Cardiac muscle cell (in vitro differentiated cells and primary cell): ENCODE results near the gene DCLK1. TPM values are rescaled to one million over a fixed set of nuclear protein-coding genes. Genes with fewer than 3 reads are reported as not detected.

Experiments used
- DNase-seq, 2 donors: peaks; one replicate each; pipeline versions ENCODE4 v3.0.0 to v3.0.0-alpha.2; 2010 to 2017; ENCODE audit warnings: low read depth in 1 of 2, low spot score in 1 of 2
- H3K27ac ChIP-seq: fragments of 200-600 bp; sonication (generic); 2 replicates; pipeline ENCODE4 v1.5.1; 2016
- H3K27me3 ChIP-seq: fragments of 200-600 bp; sonication (generic); 2 replicates; pipeline ENCODE4 v1.6.0; 2016; ENCODE audit warnings: control low read depth
- H3K36me3 ChIP-seq: fragments of 200-600 bp; sonication (generic); 2 replicates; pipeline ENCODE4 v1.5.1; 2016; ENCODE audit warnings: control low read depth
- H3K4me1 ChIP-seq: fragments of 200-600 bp; sonication (generic); 2 replicates; pipeline ENCODE4 v1.8.1; 2017; ENCODE audit warnings: low read depth, mild to moderate bottlenecking, mixed run types
- H3K4me3 ChIP-seq: fragments of 200-600 bp; sonication (generic); 2 replicates; pipeline ENCODE4 v1.5.1; 2016; ENCODE audit warnings: mild to moderate bottlenecking
- H3K9me3 ChIP-seq: fragments of 200-600 bp; sonication (generic); 2 replicates; pipeline ENCODE4 v1.5.1; 2017; ENCODE audit warnings: low read depth, mild to moderate bottlenecking, control low read depth
- CTCF ChIP-seq: IDR thresholded peaks from 2 replicates; pipeline ENCODE4 v1.5.1; 2012; ENCODE audit warnings: low read depth, mild to moderate bottlenecking, low read length
- polyA plus RNA-seq: library from polyadenylated mRNA; unstranded; fragments of >200 nt; fragmentation: Nextera tagmentation; extraction: Ambion mirVana; gene quantifications from 2 replicates; pipeline ENCODE4 v1.2.1, GENCODE V29; 2016
- total RNA-seq: library from RNA; depleted of rRNA; stranded (reverse); fragments of >200 nt; gene quantifications from 2 replicates; pipeline ENCODE4 v1.2.3, GENCODE V29; 2016

DCLK1 gene
- total and polyA plus RNA-seq, 2 experiments from 2014 or later: 0.09 TPM; not detected in 1

GRCh38 chr13:35780613-35781012 is 350.6 kb downstream of the DCLK1 start:
- Histone ChIP-seq H3K4me1 (no peaks in the 10 kb centered on the region), H3K36me3 (no peaks in the 10 kb centered on the region), H3K4me3 (no peak overlapping the region), H3K27me3 (no peaks in the 10 kb centered on the region), H3K9me3 (no peaks in the 10 kb centered on the region), H3K27ac (no peak overlapping the region)
- DNase-seq: no peak
- TF ChIP-seq CTCF: no peak

GRCh38 chr13:35771898-35772297 is 359.3 kb downstream of the DCLK1 start:
- Histone ChIP-seq H3K36me3 (no peaks in the 10 kb centered on the region), H3K4me3 (no peak overlapping the region), H3K27ac (no peak overlapping the region), H3K27me3 (no peaks in the 10 kb centered on the region), H3K9me3 (no peaks in the 10 kb centered on the region), H3K4me1 (no peaks in the 10 kb centered on the region)
- DNase-seq: peak in 1 of 2 donors; percentile 34
- TF ChIP-seq CTCF: no peak

- Histone ChIP-seq H3K27me3 (no peaks in the 10 kb centered on the region), H3K4me3 (no peak overlapping the region), H3K36me3 (no peaks in the 10 kb centered on the region), H3K9me3 (no peaks in the 10 kb centered on the region), H3K27ac (no peak overlapping the region), H3K4me1 (no peaks in the 10 kb centered on the region)
- DNase-seq: no peak
- TF ChIP-seq CTCF: no peak
These were observed 360.4 kb downstream of the DCLK1 start for GRCh38 chr13:35770756-35771297.

GRCh38 chr13:35769812-35770211 is 361.4 kb downstream of the DCLK1 start:
- H3K36me3 ChIP-seq: no peaks in the 10 kb centered on the region
- H3K4me3 ChIP-seq: no peak overlapping the region
- no peaks in the 10 kb centered on the region for H3K4me1 ChIP-seq
- no peaks in the 10 kb centered on the region for H3K9me3 ChIP-seq
- no peak for TF ChIP-seq CTCF
- H3K27ac ChIP-seq: no peak overlapping the region
- H3K27me3 ChIP-seq: no peaks in the 10 kb centered on the region
- no peak for DNase-seq

GRCh38 chr13:35768551-35768950 is 362.6 kb downstream of the DCLK1 start:
- DNase-seq: no peak
- no peak overlapping the region for H3K4me3 ChIP-seq
- H3K27me3 ChIP-seq: no peaks in the 10 kb centered on the region
- H3K9me3 ChIP-seq: no peaks in the 10 kb centered on the region
- H3K36me3 ChIP-seq: no peaks in the 10 kb centered on the region
- H3K27ac ChIP-seq: no peak overlapping the region
- no peak for TF ChIP-seq CTCF
- H3K4me1 ChIP-seq: no peaks in the 10 kb centered on the region

GRCh38 chr13:35768073-35768472 is 363.1 kb downstream of the DCLK1 start:
- H3K36me3 ChIP-seq: no peaks in the 10 kb centered on the region

More at GRCh38 chr13:35768073-35768472, 363.1 kb downstream of the DCLK1 start:
- DNase-seq: no peak
- Histone ChIP-seq H3K27me3 (no peaks in the 10 kb centered on the region), H3K4me3 (no peak overlapping the region), H3K9me3 (no peaks in the 10 kb centered on the region), H3K4me1 (no peaks in the 10 kb centered on the region), H3K27ac (no peak overlapping the region)
- no peak for TF ChIP-seq CTCF
